ENCODE data around the gene RPS6KB2. TPM values are rescaled to one million over a fixed set of nuclear protein-coding genes. Genes with fewer than 3 reads are reported as not detected.
A peak's percentile ranks its signal among the peaks of the same experiment; 100 is the strongest.

Gene RPS6KB2
- total RNA-seq, 2 experiments from 2014 or later: 57.4 to 57.5 TPM

- Mint-ChIP-seq H3K27ac (peak overlapping the region; percentile 33), H3K4me3 (peak overlapping the region; percentile 92), H3K36me3 (no peaks in the 10 kb centered on the region), H3K27me3 (no peaks in the 10 kb centered on the region), H3K9me3 (no peaks in the 10 kb centered on the region), H3K4me1 (ENCODE audit: low read depth) (peaks cover 29% of the 10 kb centered on the region)
- ChIA-PET CTCF (interaction anchor here (0.6 to 3.3 kb wide), 11 partner anchors 9 to 72 kb away, joined by 3 to 28 read pairs (median 6); partner anchors contain the start of gene PPP1CA), POLR2A (interaction anchor here (1.1 to 3.5 kb wide), 4 partner anchors 9 to 77 kb away, joined by 4 to 38 read pairs (median 6); partner anchors contain the start of genes PPP1CA and TBC1D10C)
- no peak for DNase-seq
- intact Hi-C loops (cut with micrococcal nuclease): loop anchor here (5.0 kb wide), 1 partner anchor 36 kb away; the partner anchor contains the start of gene RPS6KB2
Observed at GRCh38 chr11:67390947-67391303, 37.4 kb upstream of the RPS6KB2 start.

- H3K4me3 Mint-ChIP-seq: peak within 1 kb of the TSS; percentile 92
- POLR2A ChIA-PET: interaction anchor here (0.7 to 3.5 kb wide), 9 partner anchors 9 to 152 kb away, joined by 3 to 38 read pairs (median 5); partner anchors contain the start of genes PPP1CA and TBC1D10C
- no peaks in the 10 kb centered on the region for H3K9me3 Mint-ChIP-seq
- intact Hi-C loops (cut with micrococcal nuclease): loop anchor here (5.0 kb wide), 1 partner anchor 36 kb away; the partner anchor contains the start of gene RPS6KB2
- CTCF ChIA-PET: interaction anchor here (0.6 to 3.3 kb wide), 16 partner anchors 9 to 96 kb away, joined by 3 to 28 read pairs (median 4); partner anchors contain the start of gene PPP1CA
- H3K27me3 Mint-ChIP-seq: no peaks in the 10 kb centered on the region
- peaks cover 33% of the 10 kb centered on the region for H3K4me1 Mint-ChIP-seq (ENCODE audit: low read depth)
- peaks cover 3% of the 10 kb centered on the region for H3K36me3 Mint-ChIP-seq
- peak; percentile 95 for DNase-seq
- peak within 1 kb of the TSS; percentile 76 for H3K27ac Mint-ChIP-seq
Observed at GRCh38 chr11:67391304-67392182, 36.8 kb upstream of the RPS6KB2 start, which contains the start of gene RAD9A. TSS of gene RAD9A (plus strand) at chr11:67391986. CDS start at chr11:67392045, 59 bp downstream.

- H3K27me3 Mint-ChIP-seq: no peaks in the 10 kb centered on the region
- H3K9me3 Mint-ChIP-seq: no peaks in the 10 kb centered on the region
- CTCF ChIA-PET: interaction anchor here (0.8 to 3.3 kb wide), 14 partner anchors 9 to 95 kb away, joined by 3 to 28 read pairs (median 6); partner anchors contain the start of gene PPP1CA
- peaks cover 40% of the 10 kb centered on the region for H3K4me1 Mint-ChIP-seq (ENCODE audit: low read depth)
- peaks cover 7% of the 10 kb centered on the region for H3K36me3 Mint-ChIP-seq
- intact Hi-C loops (cut with micrococcal nuclease): loop anchor here (5.0 kb wide), 1 partner anchor 35 kb away; the partner anchor contains the start of gene RPS6KB2
- DNase-seq: no peak
- POLR2A ChIA-PET: interaction anchor here (0.7 to 3.5 kb wide), 9 partner anchors 10 to 152 kb away, joined by 3 to 38 read pairs (median 5); partner anchors contain the start of genes PPP1CA and TBC1D10C
- H3K27ac Mint-ChIP-seq: peak overlapping the region; percentile 76
- peak overlapping the region; percentile 92 for H3K4me3 Mint-ChIP-seq
Observed at GRCh38 chr11:67392183-67392715, 36.0 kb upstream of the RPS6KB2 start.

- intact Hi-C loops (cut with micrococcal nuclease): loop anchor here (5.0 kb wide), 1 partner anchor 34 kb away; the partner anchor contains the start of gene RPS6KB2
- peaks cover 51% of the 10 kb centered on the region for H3K4me1 Mint-ChIP-seq (ENCODE audit: low read depth)
Observed at GRCh38 chr11:67393437-67393836, 34.9 kb upstream of the RPS6KB2 start.

GRCh38 chr11:67393990-67394389 is 34.3 kb upstream of the RPS6KB2 start:
- no peaks in the 10 kb centered on the region for H3K9me3 Mint-ChIP-seq
- H3K27ac Mint-ChIP-seq: no peak overlapping the region
- intact Hi-C loops (cut with micrococcal nuclease): loop anchor here (5.0 kb wide), 1 partner anchor 33 kb away; the partner anchor contains the start of gene RPS6KB2
- no peak overlapping the region for H3K4me3 Mint-ChIP-seq
- DNase-seq: no peak
- peaks cover 18% of the 10 kb centered on the region for H3K36me3 Mint-ChIP-seq
- POLR2A ChIA-PET: no interaction called here
- no peaks in the 10 kb centered on the region for H3K27me3 Mint-ChIP-seq
- peaks cover 54% of the 10 kb centered on the region for H3K4me1 Mint-ChIP-seq (ENCODE audit: low read depth)
- CTCF ChIA-PET: interaction anchor here (1.4 to 1.5 kb wide), 2 partner anchors 11 kb away, joined by 3 read pairs; no protein-coding TSS in a partner anchor

More at GRCh38 chr11:67393437-67393836, 34.9 kb upstream of the RPS6KB2 start:
- DNase-seq: no peak
- Mint-ChIP-seq H3K9me3 (no peaks in the 10 kb centered on the region), H3K36me3 (peaks cover 16% of the 10 kb centered on the region), H3K27me3 (no peaks in the 10 kb centered on the region), H3K4me3 (peak overlapping the region; percentile 92), H3K27ac (no peak overlapping the region)
- CTCF ChIA-PET: interaction anchor here (1.4 to 3.3 kb wide), 2 partner anchors 10 to 42 kb away, joined by 3 to 24 read pairs; no protein-coding TSS in a partner anchor
- POLR2A ChIA-PET: interaction anchor here (3.5 kb wide), 1 partner anchor 9 kb away, joined by 38 read pairs; the partner anchor contains the start of genes PPP1CA and TBC1D10C

GRCh38 chr11:67395555-67396258 is 32.6 kb upstream of the RPS6KB2 start:
- no peak for DNase-seq
- H3K4me1 Mint-ChIP-seq (ENCODE audit: low read depth): peaks cover 61% of the 10 kb centered on the region
- no peaks in the 10 kb centered on the region for H3K27me3 Mint-ChIP-seq
- ChIA-PET POLR2A (interaction anchor here (1.0 kb wide), 2 partner anchors 42 to 153 kb away, joined by 3 read pairs; partner anchors contain the start of gene PTPRCAP), CTCF (interaction anchor here (1.3 to 1.7 kb wide), 4 partner anchors 9 to 44 kb away, joined by 3 to 7 read pairs (median 4); no protein-coding TSS in a partner anchor)
- H3K4me3 Mint-ChIP-seq: no peak overlapping the region
- intact Hi-C loops (cut with micrococcal nuclease): no loop called here
- H3K27ac Mint-ChIP-seq: peak overlapping the region; percentile 42
- H3K36me3 Mint-ChIP-seq: peaks cover 29% of the 10 kb centered on the region
- H3K9me3 Mint-ChIP-seq: no peaks in the 10 kb centered on the region

- H3K27me3 Mint-ChIP-seq: no peaks in the 10 kb centered on the region
- H3K27ac Mint-ChIP-seq: peak overlapping the region; percentile 42
- H3K36me3 Mint-ChIP-seq: peaks cover 30% of the 10 kb centered on the region
Observed at GRCh38 chr11:67396259-67396581, 32.1 kb upstream of the RPS6KB2 start.

GRCh38 chr11:67396587-67397389 is 31.5 kb upstream of the RPS6KB2 start:
- Mint-ChIP-seq H3K4me3 (no peak overlapping the region), H3K9me3 (no peaks in the 10 kb centered on the region), H3K36me3 (peaks cover 30% of the 10 kb centered on the region), H3K27me3 (no peaks in the 10 kb centered on the region), H3K4me1 (ENCODE audit: low read depth) (peaks cover 54% of the 10 kb centered on the region), H3K27ac (peak overlapping the region; percentile 88)
- POLR2A ChIA-PET: interaction anchor here (1.0 to 1.7 kb wide), 3 partner anchors 41 to 154 kb away, joined by 3 to 5 read pairs (median 3); partner anchors contain the start of gene PTPRCAP
- CTCF ChIA-PET: interaction anchor here (1.1 to 1.7 kb wide), 4 partner anchors 14 to 45 kb away, joined by 3 to 7 read pairs (median 4); no protein-coding TSS in a partner anchor
- DNase-seq: no peak
- intact Hi-C loops (cut with micrococcal nuclease): no loop called here

More at GRCh38 chr11:67396259-67396581, 32.1 kb upstream of the RPS6KB2 start:
- CTCF ChIA-PET: interaction anchor here (1.3 to 1.7 kb wide), 3 partner anchors 14 to 44 kb away, joined by 4 to 7 read pairs (median 4); no protein-coding TSS in a partner anchor
- Mint-ChIP-seq H3K9me3 (no peaks in the 10 kb centered on the region), H3K4me3 (no peak overlapping the region), H3K4me1 (ENCODE audit: low read depth) (peaks cover 56% of the 10 kb centered on the region)
- DNase-seq: no peak
- intact Hi-C loops (cut with micrococcal nuclease): no loop called here
- POLR2A ChIA-PET: interaction anchor here (1.0 to 1.7 kb wide), 3 partner anchors 41 to 153 kb away, joined by 3 to 5 read pairs (median 3); partner anchors contain the start of gene PTPRCAP

GRCh38 chr11:67397536-67397935 is 30.8 kb upstream of the RPS6KB2 start:
- Mint-ChIP-seq H3K4me3 (no peak overlapping the region), H3K36me3 (peaks cover 30% of the 10 kb centered on the region), H3K9me3 (no peaks in the 10 kb centered on the region), H3K4me1 (ENCODE audit: low read depth) (peaks cover 54% of the 10 kb centered on the region), H3K27me3 (no peaks in the 10 kb centered on the region), H3K27ac (peak overlapping the region; percentile 69)
- no peak for DNase-seq
- POLR2A ChIA-PET: interaction anchor here (1.7 kb wide), 1 partner anchor 91 kb away, joined by 5 read pairs; no protein-coding TSS in a partner anchor
- CTCF ChIA-PET: interaction anchor here (1.1 kb wide), 1 partner anchor 15 kb away, joined by 3 read pairs; no protein-coding TSS in a partner anchor
- intact Hi-C loops (cut with micrococcal nuclease): no loop called here

GRCh38 chr11:67397986-67398660 is 30.2 kb upstream of the RPS6KB2 start:
- Mint-ChIP-seq H3K27ac (peak overlapping the region; percentile 69), H3K9me3 (no peaks in the 10 kb centered on the region), H3K27me3 (no peaks in the 10 kb centered on the region), H3K4me3 (no peak overlapping the region), H3K4me1 (ENCODE audit: low read depth) (peaks cover 55% of the 10 kb centered on the region), H3K36me3 (peaks cover 30% of the 10 kb centered on the region)
- POLR2A ChIA-PET: interaction anchor here (1.7 kb wide), 1 partner anchor 90 kb away, joined by 5 read pairs; no protein-coding TSS in a partner anchor
- DNase-seq: no peak
- intact Hi-C loops (cut with micrococcal nuclease): no loop called here
- CTCF ChIA-PET: interaction anchor here (1.1 kb wide), 1 partner anchor 15 kb away, joined by 3 read pairs; no protein-coding TSS in a partner anchor
